ENCODE measurements around the gene TRUB2.
"Not testable (repeated sequence)": the region's sequence is repeated elsewhere in the genome, so short reads cannot be mapped to it uniquely, and the experiment has no call there.

DNA sequence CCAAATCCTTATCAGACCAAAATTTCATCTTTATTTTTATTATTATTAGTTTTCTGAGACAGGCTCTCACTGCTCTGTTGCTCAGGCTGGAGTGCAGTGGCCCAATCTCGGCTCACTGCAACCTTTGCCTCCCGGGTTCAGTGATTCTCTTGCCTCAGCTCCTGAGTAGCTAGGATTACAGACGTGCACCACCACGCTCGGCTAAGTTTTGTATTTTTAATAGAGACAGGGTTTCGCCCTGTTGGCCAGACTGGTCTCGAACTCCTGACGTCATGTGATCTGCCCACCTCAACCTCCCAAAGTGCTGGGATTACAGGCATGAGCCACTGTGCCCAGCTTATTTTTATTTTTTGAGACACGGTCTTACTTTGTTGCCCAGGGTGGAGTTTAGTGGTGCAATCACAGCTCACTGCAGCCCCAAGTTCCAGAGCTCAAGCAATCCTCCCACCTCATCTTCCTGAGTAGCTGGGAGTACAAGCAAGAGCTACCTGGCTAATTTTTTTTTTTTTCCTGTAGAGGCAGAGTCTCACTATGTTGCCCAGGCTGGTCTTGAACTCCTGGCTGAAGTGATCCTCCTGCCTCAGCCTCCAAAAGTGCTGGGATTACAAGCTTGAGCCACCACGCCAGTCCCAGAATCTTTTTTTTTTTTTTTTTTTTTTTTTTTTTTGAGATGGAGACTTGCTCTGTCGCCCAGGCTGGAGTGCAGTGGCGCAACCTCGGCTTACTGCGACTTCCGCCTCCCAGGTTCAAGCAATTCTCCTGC lies 16.8 kb upstream of the TRUB2 start:
- TF ChIP-seq, protein P1, sequence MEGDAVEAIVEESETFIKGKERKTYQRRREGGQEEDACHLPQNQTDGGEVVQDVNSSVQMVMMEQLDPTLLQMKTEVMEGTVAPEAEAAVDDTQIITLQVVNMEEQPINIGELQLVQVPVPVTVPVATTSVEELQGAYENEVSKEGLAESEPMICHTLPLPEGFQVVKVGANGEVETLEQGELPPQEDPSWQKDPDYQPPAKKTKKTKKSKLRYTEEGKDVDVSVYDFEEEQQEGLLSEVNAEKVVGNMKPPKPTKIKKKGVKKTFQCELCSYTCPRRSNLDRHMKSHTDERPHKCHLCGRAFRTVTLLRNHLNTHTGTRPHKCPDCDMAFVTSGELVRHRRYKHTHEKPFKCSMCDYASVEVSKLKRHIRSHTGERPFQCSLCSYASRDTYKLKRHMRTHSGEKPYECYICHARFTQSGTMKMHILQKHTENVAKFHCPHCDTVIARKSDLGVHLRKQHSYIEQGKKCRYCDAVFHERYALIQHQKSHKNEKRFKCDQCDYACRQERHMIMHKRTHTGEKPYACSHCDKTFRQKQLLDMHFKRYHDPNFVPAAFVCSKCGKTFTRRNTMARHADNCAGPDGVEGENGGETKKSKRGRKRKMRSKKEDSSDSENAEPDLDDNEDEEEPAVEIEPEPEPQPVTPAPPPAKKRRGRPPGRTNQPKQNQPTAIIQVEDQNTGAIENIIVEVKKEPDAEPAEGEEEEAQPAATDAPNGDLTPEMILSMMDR (IDR thresholded peaks at IDR 0.05) = not testable (repeated sequence)
- not testable (repeated sequence) for TF ChIP-seq POLR2A (IDR thresholded peaks at IDR 0.05)

All from adrenal gland (tissue), 5 donors.